Liver (tissue), 9 donors: ENCODE results near the gene RAB30. TPM values are rescaled to one million over a fixed set of nuclear protein-coding genes. Genes with fewer than 3 reads are reported as not detected.

ENCODE experiments used
- DNase-seq: peaks from one replicate; pipeline ENCODE4 v3.0.0-alpha.2; 2017; ENCODE audit warnings: low spot score
- H3K27ac ChIP-seq, 2 donors: one replicate each; pipeline ENCODE4 v1.7.0; 2013; ENCODE audit warnings: inconsistent platforms in 2 of 2, low read length in 2 of 2, control low read depth in 1 of 2, low read depth in 1 of 2, mild to moderate bottlenecking in 1 of 2
- H3K27me3 ChIP-seq, 4 donors: one replicate each; pipeline versions ENCODE4 v1.6.1 to v1.7.0; 2013; ENCODE audit warnings: low read length in 3 of 4, inconsistent platforms in 1 of 4, mild to moderate bottlenecking in 1 of 4, moderate library complexity in 1 of 4; ENCODE audit not compliant: control insufficient read depth in 4 of 4, insufficient read depth in 4 of 4
- H3K36me3 ChIP-seq, 4 donors: one replicate each; pipeline versions ENCODE4 v1.6.1 to v1.7.0; 2013; ENCODE audit warnings: low read length in 3 of 4, mild to moderate bottlenecking in 3 of 4, low read depth in 1 of 4, moderate library complexity in 1 of 4; ENCODE audit not compliant: control insufficient read depth in 4 of 4, insufficient read depth in 3 of 4
- H3K4me1 ChIP-seq, 4 donors: one replicate each; pipeline versions ENCODE4 v1.6.1 to v1.7.0; 2013; ENCODE audit warnings: low read length in 3 of 4, mild to moderate bottlenecking in 3 of 4, moderate library complexity in 1 of 4; ENCODE audit not compliant: control insufficient read depth in 4 of 4, insufficient read depth in 4 of 4
- H3K4me3 ChIP-seq, 3 donors: one replicate each; pipeline versions ENCODE4 v1.6.1 to v1.7.0; 2013; ENCODE audit warnings: low read length in 3 of 3, control low read depth in 1 of 3, low read depth in 1 of 3, mild to moderate bottlenecking in 1 of 3
- H3K9ac ChIP-seq, 2 donors: one replicate each; pipeline ENCODE4 v1.7.0; 2013; ENCODE audit warnings: low read length in 2 of 2, mild to moderate bottlenecking in 2 of 2, moderate library complexity in 2 of 2, control low read depth in 1 of 2, low read depth in 1 of 2
- H3K9me3 ChIP-seq, 4 donors: one replicate each; pipeline versions ENCODE4 v1.6.1 to v1.7.0; 2013; ENCODE audit warnings: low read length in 3 of 4; ENCODE audit not compliant: control insufficient read depth in 4 of 4
- EGR1 ChIP-seq, 2 donors: IDR thresholded peaks; 2 replicates each; pipeline ENCODE4 v1.6.1; 2016 to 2018; ENCODE audit warnings: antibody characterized with exemption in 2 of 2, low read depth in 2 of 2
- FOXA1 ChIP-seq: IDR thresholded peaks from 2 replicates; pipeline ENCODE4 v1.6.1; 2016; ENCODE audit warnings: antibody characterized with exemption
- FOXA2 ChIP-seq: IDR thresholded peaks from 2 replicates; pipeline ENCODE4 v1.6.1; 2016; ENCODE audit warnings: antibody characterized with exemption
- HNF4A ChIP-seq, 2 donors: conservative IDR thresholded peaks; 2 replicates each; pipeline ENCODE4 v1.6.1; 2016; ENCODE audit warnings: antibody characterized with exemption in 2 of 2, mild to moderate bottlenecking in 2 of 2
- HNF4G ChIP-seq: IDR thresholded peaks from 2 replicates; pipeline ENCODE4 v1.6.1; 2016; ENCODE audit warnings: antibody characterized with exemption
- JUND ChIP-seq, 2 donors: IDR thresholded peaks; 2 replicates each; pipeline ENCODE4 v1.6.1; 2016; ENCODE audit warnings: antibody characterized with exemption in 2 of 2
- RAD21 ChIP-seq, 2 donors: IDR thresholded peaks; 2 replicates each; pipeline ENCODE4 v1.6.1; 2016; ENCODE audit warnings: antibody characterized with exemption in 2 of 2, mild to moderate bottlenecking in 2 of 2
- RXRA ChIP-seq, 2 donors: IDR thresholded peaks; 2 replicates each; pipeline ENCODE4 v1.6.1; 2017 to 2018; ENCODE audit warnings: antibody characterized with exemption in 2 of 2, mild to moderate bottlenecking in 1 of 2
- SP1 ChIP-seq: IDR thresholded peaks from 2 replicates; pipeline ENCODE4 v1.6.1; 2018; ENCODE audit warnings: antibody characterized with exemption, mild to moderate bottlenecking
- TAF1 ChIP-seq: conservative IDR thresholded peaks from 2 replicates; pipeline ENCODE4 v1.6.1; 2016; ENCODE audit warnings: antibody characterized with exemption, mild to moderate bottlenecking
- WGBS: extraction: QIAGEN DNeasy Blood & Tissue Kit; methylation state at CpG from one replicate; pipeline ENCODE4 v1.1.7; 2013; 5-methylcytosine and 5-hydroxymethylcytosine counted together
- polyA plus RNA-seq, 2 donors: library from polyadenylated mRNA; stranded (reverse) in 1 of 2; unstranded in 1 of 2; fragments of 200-250 nt in 1 of 2; fragments of >200 nt in 1 of 2; fragmentation: Nextera tagmentation in 1 of 2; extraction: Ambion mirVana in 1 of 2; gene quantifications; one replicate each; pipeline versions ENCODE4 v1.2.1 to v1.2.3, GENCODE V29; 2013 to 2015
- total RNA-seq, 2 donors: library from RNA; depleted of rRNA; stranded (reverse); fragments of >200 nt; gene quantifications; one replicate each; pipeline ENCODE4 v1.2.3, GENCODE V29; 2014
- TF ChIP-seq, protein P1 (sequence below): IDR thresholded peaks from 2 replicates; pipeline ENCODE4 v1.6.1; 2016; ENCODE audit warnings: antibody characterized with exemption
- TF ChIP-seq, protein P2 (sequence below): IDR thresholded peaks from 2 replicates; pipeline ENCODE4 v1.6.1; 2016; ENCODE audit warnings: antibody characterized with exemption
- TF ChIP-seq, protein P3 (sequence below): IDR thresholded peaks from 2 replicates; pipeline ENCODE4 v1.6.1; 2016; ENCODE audit warnings: antibody characterized with exemption, mild to moderate bottlenecking
- TF ChIP-seq, protein P4 (sequence below): IDR thresholded peaks from 2 replicates; pipeline ENCODE4 v1.6.1; 2016; ENCODE audit warnings: antibody characterized with exemption
- TF ChIP-seq, protein P5 (sequence below): fragments of 150-350 bp; IDR thresholded peaks from 2 replicates; pipeline ENCODE4 v1.5.1; 2017; ENCODE audit warnings: improper control_type of control experiment, low read depth, low read length; ENCODE audit not compliant: missing input control
- donor health status: healthy.
- donor health status: healthy.
- donor health status: healthy.
- donor health status: healthy.
- donor health status: healthy.

RAB30 gene
- total and polyA plus RNA-seq, 4 donors, result 2.4 to 5.4 (median 3.2) TPM

DNA sequence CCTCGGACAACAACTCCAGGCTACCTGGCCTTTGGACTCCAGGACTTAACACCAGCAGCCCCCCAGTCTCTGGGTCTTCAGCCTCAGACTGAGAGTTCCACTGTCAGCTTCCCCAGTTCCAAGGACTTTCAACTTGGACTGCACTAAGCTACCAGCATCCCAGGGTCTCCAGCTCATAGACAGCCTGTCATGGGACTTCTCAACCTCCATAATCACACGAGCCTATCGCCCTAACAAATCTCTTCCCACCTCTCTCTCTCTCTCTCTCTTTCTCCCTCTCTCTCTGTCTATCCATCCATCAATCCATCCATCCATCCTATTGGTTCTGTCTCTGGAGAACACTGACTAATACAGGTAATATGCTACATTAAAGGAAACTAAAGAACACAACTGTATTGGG, 10.7 kb downstream of the RAB30 start (continued):
- TF ChIP-seq, protein P1, sequence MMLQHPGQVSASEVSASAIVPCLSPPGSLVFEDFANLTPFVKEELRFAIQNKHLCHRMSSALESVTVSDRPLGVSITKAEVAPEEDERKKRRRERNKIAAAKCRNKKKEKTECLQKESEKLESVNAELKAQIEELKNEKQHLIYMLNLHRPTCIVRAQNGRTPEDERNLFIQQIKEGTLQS, result no peak
- TF ChIP-seq FOXA2, result no peak
- no peak for TF ChIP-seq RAD21 (IDR thresholded peaks at IDR 0.05)
- no peak for TF ChIP-seq SP1
- TF ChIP-seq HNF4G, result no peak

DNA sequence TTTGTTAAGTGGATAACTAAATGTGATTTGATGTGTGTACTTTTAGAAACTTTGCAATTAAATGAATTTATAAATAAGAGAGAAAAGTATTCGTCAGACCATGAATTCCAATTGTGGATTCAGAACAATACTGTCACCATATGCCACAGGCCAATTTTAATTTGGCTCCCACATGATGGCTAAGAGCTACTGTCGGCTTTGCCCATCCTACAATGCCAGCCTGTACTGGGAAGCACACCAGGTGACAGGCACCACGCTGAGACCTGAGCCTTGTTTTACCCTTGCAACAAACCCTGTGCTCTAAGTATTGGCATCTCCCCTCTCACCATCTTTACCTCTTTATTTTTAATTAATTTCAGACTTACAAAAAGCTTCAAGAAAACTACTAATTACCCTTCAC, 14.0 kb downstream of the RAB30 start:
- DNase-seq, result no peak
- Histone ChIP-seq H3K36me3 (no peaks in the 10 kb centered on the region), H3K9ac (no peak overlapping the region), H3K27me3 (no peaks in the 10 kb centered on the region), H3K4me1 (peaks cover 0 to 2% (median 0%) of the 10 kb centered on the region in 4 donors), H3K27ac (no peak overlapping the region), H3K9me3 (no peaks in the 10 kb centered on the region), H3K4me3 (no peak overlapping the region)
- WGBS, result 95% methylated on average over 3 of the region's 3 CpGs
- TF ChIP-seq, protein P1, result no peak
- no peak for TF ChIP-seq RXRA (IDR thresholded peaks at IDR 0.05)
- no peak for TF ChIP-seq JUND (IDR thresholded peaks at IDR 0.05)
- TF ChIP-seq, protein P2, sequence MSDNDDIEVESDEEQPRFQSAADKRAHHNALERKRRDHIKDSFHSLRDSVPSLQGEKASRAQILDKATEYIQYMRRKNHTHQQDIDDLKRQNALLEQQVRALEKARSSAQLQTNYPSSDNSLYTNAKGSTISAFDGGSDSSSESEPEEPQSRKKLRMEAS, result no peak
- no peak for TF ChIP-seq EGR1 (IDR thresholded peaks at IDR 0.05; ENCODE audit: low read depth in 2 of 2)
- TF ChIP-seq SP1, result no peak
- TF ChIP-seq HNF4G, result no peak
- TF ChIP-seq RAD21 (IDR thresholded peaks at IDR 0.05), result no peak
- TF ChIP-seq TAF1, result no peak
- TF ChIP-seq, protein P3, sequence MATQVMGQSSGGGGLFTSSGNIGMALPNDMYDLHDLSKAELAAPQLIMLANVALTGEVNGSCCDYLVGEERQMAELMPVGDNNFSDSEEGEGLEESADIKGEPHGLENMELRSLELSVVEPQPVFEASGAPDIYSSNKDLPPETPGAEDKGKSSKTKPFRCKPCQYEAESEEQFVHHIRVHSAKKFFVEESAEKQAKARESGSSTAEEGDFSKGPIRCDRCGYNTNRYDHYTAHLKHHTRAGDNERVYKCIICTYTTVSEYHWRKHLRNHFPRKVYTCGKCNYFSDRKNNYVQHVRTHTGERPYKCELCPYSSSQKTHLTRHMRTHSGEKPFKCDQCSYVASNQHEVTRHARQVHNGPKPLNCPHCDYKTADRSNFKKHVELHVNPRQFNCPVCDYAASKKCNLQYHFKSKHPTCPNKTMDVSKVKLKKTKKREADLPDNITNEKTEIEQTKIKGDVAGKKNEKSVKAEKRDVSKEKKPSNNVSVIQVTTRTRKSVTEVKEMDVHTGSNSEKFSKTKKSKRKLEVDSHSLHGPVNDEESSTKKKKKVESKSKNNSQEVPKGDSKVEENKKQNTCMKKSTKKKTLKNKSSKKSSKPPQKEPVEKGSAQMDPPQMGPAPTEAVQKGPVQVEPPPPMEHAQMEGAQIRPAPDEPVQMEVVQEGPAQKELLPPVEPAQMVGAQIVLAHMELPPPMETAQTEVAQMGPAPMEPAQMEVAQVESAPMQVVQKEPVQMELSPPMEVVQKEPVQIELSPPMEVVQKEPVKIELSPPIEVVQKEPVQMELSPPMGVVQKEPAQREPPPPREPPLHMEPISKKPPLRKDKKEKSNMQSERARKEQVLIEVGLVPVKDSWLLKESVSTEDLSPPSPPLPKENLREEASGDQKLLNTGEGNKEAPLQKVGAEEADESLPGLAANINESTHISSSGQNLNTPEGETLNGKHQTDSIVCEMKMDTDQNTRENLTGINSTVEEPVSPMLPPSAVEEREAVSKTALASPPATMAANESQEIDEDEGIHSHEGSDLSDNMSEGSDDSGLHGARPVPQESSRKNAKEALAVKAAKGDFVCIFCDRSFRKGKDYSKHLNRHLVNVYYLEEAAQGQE, result no peak
- TF ChIP-seq, protein P4, sequence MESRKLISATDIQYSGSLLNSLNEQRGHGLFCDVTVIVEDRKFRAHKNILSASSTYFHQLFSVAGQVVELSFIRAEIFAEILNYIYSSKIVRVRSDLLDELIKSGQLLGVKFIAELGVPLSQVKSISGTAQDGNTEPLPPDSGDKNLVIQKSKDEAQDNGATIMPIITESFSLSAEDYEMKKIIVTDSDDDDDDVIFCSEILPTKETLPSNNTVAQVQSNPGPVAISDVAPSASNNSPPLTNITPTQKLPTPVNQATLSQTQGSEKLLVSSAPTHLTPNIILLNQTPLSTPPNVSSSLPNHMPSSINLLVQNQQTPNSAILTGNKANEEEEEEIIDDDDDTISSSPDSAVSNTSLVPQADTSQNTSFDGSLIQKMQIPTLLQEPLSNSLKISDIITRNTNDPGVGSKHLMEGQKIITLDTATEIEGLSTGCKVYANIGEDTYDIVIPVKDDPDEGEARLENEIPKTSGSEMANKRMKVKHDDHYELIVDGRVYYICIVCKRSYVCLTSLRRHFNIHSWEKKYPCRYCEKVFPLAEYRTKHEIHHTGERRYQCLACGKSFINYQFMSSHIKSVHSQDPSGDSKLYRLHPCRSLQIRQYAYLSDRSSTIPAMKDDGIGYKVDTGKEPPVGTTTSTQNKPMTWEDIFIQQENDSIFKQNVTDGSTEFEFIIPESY, result no peak
- no peak for TF ChIP-seq FOXA2
- TF ChIP-seq, protein P5, sequence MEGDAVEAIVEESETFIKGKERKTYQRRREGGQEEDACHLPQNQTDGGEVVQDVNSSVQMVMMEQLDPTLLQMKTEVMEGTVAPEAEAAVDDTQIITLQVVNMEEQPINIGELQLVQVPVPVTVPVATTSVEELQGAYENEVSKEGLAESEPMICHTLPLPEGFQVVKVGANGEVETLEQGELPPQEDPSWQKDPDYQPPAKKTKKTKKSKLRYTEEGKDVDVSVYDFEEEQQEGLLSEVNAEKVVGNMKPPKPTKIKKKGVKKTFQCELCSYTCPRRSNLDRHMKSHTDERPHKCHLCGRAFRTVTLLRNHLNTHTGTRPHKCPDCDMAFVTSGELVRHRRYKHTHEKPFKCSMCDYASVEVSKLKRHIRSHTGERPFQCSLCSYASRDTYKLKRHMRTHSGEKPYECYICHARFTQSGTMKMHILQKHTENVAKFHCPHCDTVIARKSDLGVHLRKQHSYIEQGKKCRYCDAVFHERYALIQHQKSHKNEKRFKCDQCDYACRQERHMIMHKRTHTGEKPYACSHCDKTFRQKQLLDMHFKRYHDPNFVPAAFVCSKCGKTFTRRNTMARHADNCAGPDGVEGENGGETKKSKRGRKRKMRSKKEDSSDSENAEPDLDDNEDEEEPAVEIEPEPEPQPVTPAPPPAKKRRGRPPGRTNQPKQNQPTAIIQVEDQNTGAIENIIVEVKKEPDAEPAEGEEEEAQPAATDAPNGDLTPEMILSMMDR, result no peak
- no peak for TF ChIP-seq HNF4A (conservative IDR thresholded peaks at IDR 0.05)
- TF ChIP-seq FOXA1, result no peak
